ENCODE results near the gene CPA4.

Gene CPA4

GRCh38 chr7:130274983-130275591, 17.9 kb upstream of the CPA4 start:
- no peak overlapping the region for H3K4me3 ChIP-seq (ENCODE audit: low read depth, low read length)
- peaks cover 43% of the 10 kb centered on the region for H3K4me1 ChIP-seq (ENCODE audit: control insufficient read depth, insufficient read depth, low read length)
- no peaks in the 10 kb centered on the region for H3K27me3 ChIP-seq (ENCODE audit: control insufficient read depth, insufficient read depth, low read length)
- H3K9ac ChIP-seq (ENCODE audit: low read depth, low read length), result no peak overlapping the region
- H3K9me3 ChIP-seq (ENCODE audit: control insufficient read depth, insufficient read depth, low read length), result no peaks in the 10 kb centered on the region
- H3K36me3 ChIP-seq (ENCODE audit: control insufficient read depth, insufficient read depth, low read length), result no peaks in the 10 kb centered on the region
- no peak overlapping the region for H3K27ac ChIP-seq (ENCODE audit: low read depth, low read length)

GRCh38 chr7:130275826-130276297, 17.1 kb upstream of the CPA4 start:
- Histone ChIP-seq H3K9me3 (ENCODE audit: control insufficient read depth, insufficient read depth, low read length) (no peaks in the 10 kb centered on the region), H3K4me3 (ENCODE audit: low read depth, low read length) (no peak overlapping the region), H3K4me1 (ENCODE audit: control insufficient read depth, insufficient read depth, low read length) (peaks cover 43% of the 10 kb centered on the region), H3K9ac (ENCODE audit: low read depth, low read length) (no peak overlapping the region), H3K27me3 (ENCODE audit: control insufficient read depth, insufficient read depth, low read length) (no peaks in the 10 kb centered on the region), H3K36me3 (ENCODE audit: control insufficient read depth, insufficient read depth, low read length) (no peaks in the 10 kb centered on the region), H3K27ac (ENCODE audit: low read depth, low read length) (no peak overlapping the region)

GRCh38 chr7:130276796-130277762, 15.9 kb upstream of the CPA4 start:
- H3K27me3 ChIP-seq (ENCODE audit: control insufficient read depth, insufficient read depth, low read length), result no peaks in the 10 kb centered on the region
- H3K36me3 ChIP-seq (ENCODE audit: control insufficient read depth, insufficient read depth, low read length), result no peaks in the 10 kb centered on the region
- H3K4me1 ChIP-seq (ENCODE audit: control insufficient read depth, insufficient read depth, low read length), result peaks cover 36% of the 10 kb centered on the region
- H3K27ac ChIP-seq (ENCODE audit: low read depth, low read length), result no peak overlapping the region
- no peak overlapping the region for H3K9ac ChIP-seq (ENCODE audit: low read depth, low read length)
- H3K9me3 ChIP-seq (ENCODE audit: control insufficient read depth, insufficient read depth, low read length), result no peaks in the 10 kb centered on the region
- H3K4me3 ChIP-seq (ENCODE audit: low read depth, low read length), result no peak overlapping the region

- Histone ChIP-seq H3K9ac (ENCODE audit: low read depth, low read length) (no peak overlapping the region), H3K4me3 (ENCODE audit: low read depth, low read length) (no peak overlapping the region), H3K9me3 (ENCODE audit: control insufficient read depth, insufficient read depth, low read length) (no peaks in the 10 kb centered on the region), H3K36me3 (ENCODE audit: control insufficient read depth, insufficient read depth, low read length) (no peaks in the 10 kb centered on the region), H3K27me3 (ENCODE audit: control insufficient read depth, insufficient read depth, low read length) (no peaks in the 10 kb centered on the region), H3K27ac (ENCODE audit: low read depth, low read length) (no peak overlapping the region), H3K4me1 (ENCODE audit: control insufficient read depth, insufficient read depth, low read length) (peaks cover 27% of the 10 kb centered on the region)
Observed at GRCh38 chr7:130277763-130278643, 15.0 kb upstream of the CPA4 start.

- Histone ChIP-seq H3K9me3 (ENCODE audit: control insufficient read depth, insufficient read depth, low read length) (no peaks in the 10 kb centered on the region), H3K4me1 (ENCODE audit: control insufficient read depth, insufficient read depth, low read length) (peaks cover 22% of the 10 kb centered on the region), H3K9ac (ENCODE audit: low read depth, low read length) (no peak overlapping the region), H3K27me3 (ENCODE audit: control insufficient read depth, insufficient read depth, low read length) (no peaks in the 10 kb centered on the region), H3K4me3 (ENCODE audit: low read depth, low read length) (no peak overlapping the region), H3K27ac (ENCODE audit: low read depth, low read length) (no peak overlapping the region), H3K36me3 (ENCODE audit: control insufficient read depth, insufficient read depth, low read length) (no peaks in the 10 kb centered on the region)
Observed at GRCh38 chr7:130278860-130279259, 14.1 kb upstream of the CPA4 start.

GRCh38 chr7:130279286-130279685, 13.7 kb upstream of the CPA4 start:
- no peaks in the 10 kb centered on the region for H3K36me3 ChIP-seq (ENCODE audit: control insufficient read depth, insufficient read depth, low read length)
- H3K4me1 ChIP-seq (ENCODE audit: control insufficient read depth, insufficient read depth, low read length), result peaks cover 18% of the 10 kb centered on the region
- H3K9me3 ChIP-seq (ENCODE audit: control insufficient read depth, insufficient read depth, low read length), result no peaks in the 10 kb centered on the region
- no peak overlapping the region for H3K9ac ChIP-seq (ENCODE audit: low read depth, low read length)
- no peaks in the 10 kb centered on the region for H3K27me3 ChIP-seq (ENCODE audit: control insufficient read depth, insufficient read depth, low read length)
- no peak overlapping the region for H3K4me3 ChIP-seq (ENCODE audit: low read depth, low read length)
- no peak overlapping the region for H3K27ac ChIP-seq (ENCODE audit: low read depth, low read length)

GRCh38 chr7:130279906-130280305, 13.1 kb upstream of the CPA4 start:
- no peak overlapping the region for H3K27ac ChIP-seq (ENCODE audit: low read depth, low read length)
- no peak overlapping the region for H3K9ac ChIP-seq (ENCODE audit: low read depth, low read length)
- no peak overlapping the region for H3K4me3 ChIP-seq (ENCODE audit: low read depth, low read length)
- H3K27me3 ChIP-seq (ENCODE audit: control insufficient read depth, insufficient read depth, low read length), result no peaks in the 10 kb centered on the region
- no peaks in the 10 kb centered on the region for H3K9me3 ChIP-seq (ENCODE audit: control insufficient read depth, insufficient read depth, low read length)
- peaks cover 12% of the 10 kb centered on the region for H3K4me1 ChIP-seq (ENCODE audit: control insufficient read depth, insufficient read depth, low read length)
- H3K36me3 ChIP-seq (ENCODE audit: control insufficient read depth, insufficient read depth, low read length), result no peaks in the 10 kb centered on the region

GRCh38 chr7:130281260-130281659, 11.7 kb upstream of the CPA4 start:
- H3K4me3 ChIP-seq (ENCODE audit: low read depth, low read length), result no peak overlapping the region
- H3K9ac ChIP-seq (ENCODE audit: low read depth, low read length), result no peak overlapping the region

GRCh38 chr7:130286881-130287280, 6.1 kb upstream of the CPA4 start:
- no peak overlapping the region for H3K4me3 ChIP-seq (ENCODE audit: low read depth, low read length)
- H3K36me3 ChIP-seq (ENCODE audit: control insufficient read depth, insufficient read depth, low read length), result no peaks in the 10 kb centered on the region
- no peaks in the 10 kb centered on the region for H3K27me3 ChIP-seq (ENCODE audit: control insufficient read depth, insufficient read depth, low read length)
- H3K27ac ChIP-seq (ENCODE audit: low read depth, low read length), result no peak overlapping the region
- no peak overlapping the region for H3K9ac ChIP-seq (ENCODE audit: low read depth, low read length)
- no peaks in the 10 kb centered on the region for H3K9me3 ChIP-seq (ENCODE audit: control insufficient read depth, insufficient read depth, low read length)
- no peaks in the 10 kb centered on the region for H3K4me1 ChIP-seq (ENCODE audit: control insufficient read depth, insufficient read depth, low read length)

More at GRCh38 chr7:130281260-130281659, 11.7 kb upstream of the CPA4 start:
- no peak overlapping the region for H3K27ac ChIP-seq (ENCODE audit: low read depth, low read length)
- H3K27me3 ChIP-seq (ENCODE audit: control insufficient read depth, insufficient read depth, low read length), result no peaks in the 10 kb centered on the region
- H3K36me3 ChIP-seq (ENCODE audit: control insufficient read depth, insufficient read depth, low read length), result no peaks in the 10 kb centered on the region
- H3K4me1 ChIP-seq (ENCODE audit: control insufficient read depth, insufficient read depth, low read length), result no peaks in the 10 kb centered on the region
- H3K9me3 ChIP-seq (ENCODE audit: control insufficient read depth, insufficient read depth, low read length), result no peaks in the 10 kb centered on the region

GRCh38 chr7:130288168-130288567, 4.8 kb upstream of the CPA4 start:
- H3K9ac ChIP-seq (ENCODE audit: low read depth, low read length), result no peak overlapping the region
- H3K9me3 ChIP-seq (ENCODE audit: control insufficient read depth, insufficient read depth, low read length), result no peaks in the 10 kb centered on the region
- no peak overlapping the region for H3K4me3 ChIP-seq (ENCODE audit: low read depth, low read length)
- H3K36me3 ChIP-seq (ENCODE audit: control insufficient read depth, insufficient read depth, low read length), result no peaks in the 10 kb centered on the region
- no peaks in the 10 kb centered on the region for H3K4me1 ChIP-seq (ENCODE audit: control insufficient read depth, insufficient read depth, low read length)
- H3K27me3 ChIP-seq (ENCODE audit: control insufficient read depth, insufficient read depth, low read length), result no peaks in the 10 kb centered on the region
- H3K27ac ChIP-seq (ENCODE audit: low read depth, low read length), result no peak overlapping the region
